Activated CD4-positive, CD25-positive, alpha-beta regulatory T cell treated with anti-CD3 and anti-CD28 coated beads, Interleukin-2, amount 50 U/mL, for 24 hours (primary cell): Measurements from ENCODE around the gene IGFBP7.

ENCODE experiments used
- ATAC-seq, 2 donors: fragments of 150-1000 bp; cut with Tn5 transposase; one replicate each; pipeline ENCODE4 v1.10.0; 2021; ENCODE audit warnings: mild to moderate bottlenecking in 1 of 2, moderate library complexity in 1 of 2

The IGFBP7 gene

DNA sequence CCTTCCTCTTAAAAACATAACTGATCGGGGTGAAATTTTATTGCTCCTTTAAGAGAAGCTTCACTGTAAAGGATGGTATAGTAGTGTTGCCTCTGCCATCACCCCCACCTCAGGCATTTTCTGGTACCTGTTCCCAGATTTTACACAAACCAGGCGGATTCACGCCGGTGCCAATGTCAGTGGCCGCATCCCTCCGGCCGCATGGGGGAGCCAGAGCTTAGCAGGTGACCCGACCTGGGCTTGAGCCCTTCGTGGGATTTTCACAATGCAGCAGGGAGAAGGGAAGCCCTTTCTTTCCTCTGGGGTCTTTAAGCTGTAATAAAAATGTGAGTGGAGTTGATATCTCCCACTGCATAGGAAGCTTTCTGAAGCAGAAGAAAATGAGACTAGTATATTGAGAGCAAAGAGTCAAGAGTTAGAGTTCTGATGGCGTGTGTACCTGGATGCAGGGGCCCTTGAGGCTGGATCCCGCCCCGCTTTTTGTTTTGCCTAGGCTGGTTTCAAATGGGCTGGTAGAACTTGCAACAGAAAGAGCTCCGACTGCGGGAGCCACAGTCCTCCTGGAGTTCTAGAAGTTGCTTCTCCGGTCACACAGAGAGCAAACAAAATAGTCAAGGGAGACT is 72.1 kb downstream of the IGFBP7 start:
- no peak for ATAC-seq

DNA sequence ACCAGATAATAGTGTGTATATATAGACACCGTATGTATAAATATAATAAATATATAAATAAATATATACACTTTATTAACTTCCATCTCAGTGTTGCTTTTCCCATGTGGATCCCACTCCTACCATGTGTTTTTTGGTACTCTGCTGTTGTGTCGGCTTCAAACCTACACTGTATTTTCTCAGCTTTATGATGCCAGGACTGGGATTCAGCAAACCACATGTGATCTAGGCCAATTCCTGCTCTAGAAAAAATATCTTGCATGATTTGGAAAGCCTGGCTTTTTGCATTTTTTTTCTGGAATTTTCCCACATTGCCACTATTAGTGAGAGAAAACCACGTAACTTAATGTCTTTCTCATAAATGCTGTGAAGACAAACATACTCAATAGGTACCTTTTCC is 75.7 kb downstream of the IGFBP7 start:
- ATAC-seq = no peak

- ATAC-seq = no peak
Measured at GRCh38 chr4:57023104-57023503, 87.1 kb downstream of the IGFBP7 start.

DNA sequence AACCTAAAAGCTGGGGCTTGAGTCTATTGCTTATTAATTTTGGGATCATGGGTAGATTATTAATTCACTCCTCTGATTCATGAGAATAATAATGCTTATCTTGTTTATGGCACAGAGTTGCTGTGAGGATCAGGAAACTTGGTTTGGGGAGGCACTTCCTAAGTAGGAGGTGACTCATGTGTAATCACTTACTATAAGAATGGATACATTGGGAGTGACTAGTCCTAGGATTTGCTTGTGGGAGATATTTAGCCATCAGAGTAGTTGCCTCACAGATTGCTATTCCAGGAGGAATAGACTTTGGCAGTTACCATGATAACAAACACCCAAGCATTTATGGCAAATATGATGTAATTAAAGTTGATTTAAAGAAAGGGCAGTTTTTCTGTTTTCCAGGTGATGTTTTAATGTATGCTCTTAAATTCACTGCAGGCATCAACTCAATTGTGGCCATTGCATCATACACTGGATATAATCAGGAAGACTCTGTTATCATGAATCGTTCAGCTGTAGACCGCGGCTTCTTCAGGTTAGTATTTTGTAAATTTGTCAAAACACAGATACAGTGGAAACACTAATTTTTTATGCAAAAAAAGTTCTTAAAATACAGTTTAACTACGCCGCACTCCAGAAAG is 89.6 kb downstream of the IGFBP7 start:
- ATAC-seq = no peak

DNA sequence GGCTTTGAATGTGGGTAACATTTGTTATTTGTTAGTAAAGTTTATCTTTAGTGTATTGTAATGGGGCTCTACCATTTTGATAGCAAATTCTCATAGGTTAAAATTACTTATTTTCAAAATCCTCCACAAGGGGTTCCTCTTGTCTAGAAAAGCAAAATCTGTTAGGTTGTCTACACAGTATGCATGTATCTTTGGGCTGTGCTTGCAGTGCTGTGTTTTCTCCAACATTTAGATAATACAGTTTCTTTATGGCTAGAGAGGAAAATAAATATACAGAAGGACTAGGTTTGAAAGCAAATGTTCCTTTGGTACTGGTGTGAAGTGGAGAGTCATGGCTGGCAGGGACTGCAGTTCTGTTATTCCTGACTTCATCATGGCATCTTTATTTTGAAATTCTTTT is 91.2 kb downstream of the IGFBP7 start:
- no peak for ATAC-seq

DNA sequence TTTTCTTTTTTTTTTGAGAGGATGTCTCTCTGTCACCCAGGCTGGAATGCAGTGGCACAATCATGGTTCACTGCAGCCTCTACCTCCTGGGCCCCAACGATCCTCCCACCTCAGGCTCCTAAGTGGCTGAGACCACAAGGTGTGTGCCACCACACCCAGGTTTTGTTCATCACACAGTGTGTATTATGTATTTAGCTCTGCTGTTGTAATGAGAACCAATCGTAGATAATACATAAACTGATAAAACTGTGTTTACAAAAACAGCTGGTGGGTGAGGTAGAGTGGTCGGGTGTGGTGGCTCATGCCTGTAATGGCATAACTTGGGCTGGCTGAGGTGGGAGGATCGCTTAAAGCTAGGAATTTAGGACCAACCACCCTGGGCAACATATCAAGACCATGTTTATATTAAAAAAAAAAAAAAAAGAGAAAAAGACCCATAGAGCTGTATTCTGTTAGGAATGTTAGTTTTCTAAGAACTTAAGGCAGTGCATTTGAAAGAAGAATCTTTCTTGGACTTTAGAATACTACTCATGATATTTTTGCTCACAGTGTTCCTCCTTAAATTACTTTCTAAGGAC is 96.6 kb downstream of the IGFBP7 start:
- no peak for ATAC-seq

- no peak for ATAC-seq
Measured at GRCh38 chr4:56999751-57000150, 110.4 kb downstream of the IGFBP7 start.

- ATAC-seq = no peak
Measured at GRCh38 chr4:56995525-56995924, 114.7 kb downstream of the IGFBP7 start.

DNA sequence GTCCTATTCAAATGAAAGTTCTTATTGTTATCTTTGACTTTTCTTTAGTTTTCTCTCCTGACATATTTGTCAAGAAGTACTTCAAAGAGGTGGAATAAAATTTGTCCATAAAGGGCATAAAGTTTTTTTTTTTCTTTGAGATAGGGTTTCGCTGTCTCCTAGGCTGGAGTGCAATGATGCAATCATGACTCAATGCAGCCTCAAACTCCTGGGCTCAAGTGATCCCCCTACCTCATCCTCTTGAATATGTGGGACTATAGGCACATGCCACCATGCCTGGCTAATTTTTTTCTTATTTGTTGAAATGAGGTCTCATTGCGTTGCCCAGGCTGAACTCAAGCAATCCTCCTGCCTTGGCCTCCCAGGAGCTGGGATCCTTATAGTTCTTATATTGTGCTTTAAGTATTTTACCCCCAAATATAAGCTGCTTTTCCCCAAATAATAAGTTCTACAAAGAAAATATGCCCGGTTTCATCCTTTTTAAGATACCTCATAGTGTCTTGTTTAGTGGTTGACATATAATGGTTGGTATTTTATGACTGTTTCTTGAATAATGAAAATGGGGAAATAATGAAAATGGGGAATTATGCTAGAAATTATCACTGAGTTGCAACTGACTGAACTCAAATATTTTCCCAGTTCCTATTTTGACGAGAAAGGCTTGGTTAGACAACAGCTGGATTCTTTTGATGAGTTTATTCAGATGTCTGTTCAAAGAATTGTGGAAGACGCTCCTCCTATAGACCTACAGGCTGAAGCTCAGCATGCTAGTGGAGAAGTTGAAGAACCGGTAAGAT is 119.9 kb downstream of the IGFBP7 start:
- no peak for ATAC-seq

- ATAC-seq = no peak
Measured at GRCh38 chr4:56986952-56987351, 123.2 kb downstream of the IGFBP7 start.

- ATAC-seq = no peak
Measured at GRCh38 chr4:56986192-56986591, 124.0 kb downstream of the IGFBP7 start.

DNA sequence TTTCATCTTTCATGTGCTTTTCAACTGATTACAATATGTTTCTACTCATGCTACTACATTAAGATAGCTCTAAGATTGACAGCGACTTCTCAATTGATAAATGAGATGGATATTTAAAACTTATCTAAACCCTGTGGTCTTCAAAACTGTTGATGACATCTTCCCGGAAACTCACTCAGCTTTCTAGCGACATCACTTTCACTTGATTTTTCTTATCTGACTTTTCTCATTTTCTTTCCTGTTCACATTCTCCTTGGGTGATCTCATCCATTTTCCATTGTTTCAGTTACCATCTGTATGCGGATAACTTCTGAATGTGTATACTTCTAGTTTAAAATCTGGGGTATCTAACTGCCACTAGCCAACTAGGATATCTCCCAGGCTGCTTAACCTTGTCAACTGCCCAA is 128.4 kb downstream of the IGFBP7 start:
- no peak for ATAC-seq
